HUES6 (cell line): ENCODE data around the gene NPTXR.
"Not testable (repeated sequence)": the region's sequence is repeated elsewhere in the genome, so short reads cannot be mapped to it uniquely, and the experiment has no call there.

Source experiments
- H3K27ac ChIP-seq: 2 replicates; pipeline ENCODE4 v1.7.0; 2013; ENCODE audit warnings: low read depth, mild to moderate bottlenecking, low read length, inconsistent platforms
- H3K27me3 ChIP-seq: 2 replicates; pipeline ENCODE4 v1.6.1; 2013; ENCODE audit warnings: low read length; ENCODE audit not compliant: control insufficient read depth, insufficient read depth
- H3K36me3 ChIP-seq: 2 replicates; pipeline ENCODE4 v1.6.1; 2013; ENCODE audit warnings: low read length; ENCODE audit not compliant: control insufficient read depth, insufficient read depth
- H3K4me1 ChIP-seq: 2 replicates; pipeline ENCODE4 v1.6.1; 2013; ENCODE audit warnings: low read length; ENCODE audit not compliant: control insufficient read depth, insufficient read depth
- H3K4me3 ChIP-seq: 2 replicates; pipeline ENCODE4 v1.5.1; 2013; ENCODE audit warnings: low read depth, low read length
- H3K9ac ChIP-seq: one replicate; pipeline ENCODE4 v1.6.1; 2013; ENCODE audit warnings: mild to moderate bottlenecking, low read length
- H3K9me3 ChIP-seq: 2 replicates; pipeline ENCODE4 v1.6.1; 2013; ENCODE audit warnings: low read depth, low read length; ENCODE audit not compliant: control insufficient read depth, insufficient read depth

NPTXR gene

DNA sequence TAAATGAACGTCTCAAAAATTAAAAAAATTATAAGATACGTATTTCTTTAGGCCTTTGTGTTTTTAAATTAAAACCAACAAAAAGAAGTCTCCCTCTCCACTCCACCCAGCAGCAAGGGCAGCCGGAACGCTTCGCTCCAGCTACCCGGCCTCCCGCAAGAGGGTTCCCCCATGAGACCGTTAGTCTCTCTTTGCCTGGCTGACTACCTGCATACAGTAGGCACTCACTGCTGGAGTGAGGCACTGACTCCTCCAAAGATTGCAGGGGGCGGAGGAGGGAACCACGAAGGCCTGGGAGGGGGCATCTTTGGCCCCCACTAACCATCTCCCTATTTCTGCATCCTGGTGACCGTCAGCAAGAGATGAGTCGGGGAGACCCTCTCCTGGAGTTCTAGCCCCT lies 18.1 kb upstream of the NPTXR start:
- H3K4me1 ChIP-seq: peaks cover 46% of the 10 kb centered on the region
- H3K27ac ChIP-seq: no peak overlapping the region
- H3K9ac ChIP-seq: no peak overlapping the region
- H3K36me3 ChIP-seq: peaks cover 10% of the 10 kb centered on the region; the same call in 1 of the 2 replicates
- H3K4me3 ChIP-seq: no peak overlapping the region
- no peaks in the 10 kb centered on the region for H3K9me3 ChIP-seq
- H3K27me3 ChIP-seq: no peaks in the 10 kb centered on the region

GRCh38 chr22:38861170-38861876 lies 17.5 kb upstream of the NPTXR start:
- no peak overlapping the region for H3K9ac ChIP-seq
- no peak overlapping the region for H3K27ac ChIP-seq
- no peaks in the 10 kb centered on the region for H3K27me3 ChIP-seq
- no peak overlapping the region for H3K4me3 ChIP-seq
- peaks cover 46% of the 10 kb centered on the region for H3K4me1 ChIP-seq
- no peaks in the 10 kb centered on the region for H3K9me3 ChIP-seq
- H3K36me3 ChIP-seq: peaks cover 10% of the 10 kb centered on the region; the same call in 1 of the 2 replicates

DNA sequence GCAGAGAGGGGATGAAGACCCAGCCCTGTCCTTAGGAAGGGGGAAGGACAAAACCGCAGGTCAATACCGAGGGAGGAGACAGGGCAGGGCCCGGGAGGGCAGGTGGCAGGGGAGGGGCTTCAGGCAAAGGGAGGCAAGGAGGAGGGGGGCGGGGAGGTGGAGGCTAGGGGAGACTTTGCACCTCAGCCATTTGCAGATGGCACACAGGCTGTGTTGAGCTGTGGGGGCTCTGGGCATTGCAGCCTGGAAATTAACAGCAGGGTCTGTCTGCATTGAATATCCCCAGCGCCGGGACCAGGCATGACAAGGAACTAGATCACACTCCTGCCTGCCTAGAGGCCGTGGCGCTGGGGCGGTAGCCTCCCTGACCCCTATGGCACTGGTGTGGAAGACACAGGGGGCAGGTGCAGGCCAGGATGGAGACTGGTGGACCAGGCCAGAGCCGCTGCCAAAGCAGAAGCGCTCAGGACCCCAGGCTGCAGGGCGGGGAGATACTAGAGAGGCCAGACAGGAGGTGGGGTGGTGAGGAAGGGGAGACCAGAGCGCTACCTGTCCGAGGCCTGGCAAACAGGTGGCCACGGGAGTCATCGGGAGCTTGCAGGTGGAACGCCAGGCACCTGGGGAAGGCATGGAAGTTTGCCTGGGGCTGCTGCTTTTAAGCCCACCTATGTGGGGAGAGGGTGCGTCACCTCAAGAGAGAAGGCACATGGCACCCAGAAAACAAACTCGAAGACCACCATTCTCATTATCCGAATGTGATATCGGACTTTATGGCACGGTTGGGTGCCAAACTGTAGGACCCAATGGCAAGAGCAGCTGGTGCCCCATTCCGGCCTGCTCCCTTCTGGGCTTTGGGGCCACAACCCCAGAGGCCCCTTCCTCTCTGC lies 16.7 kb upstream of the NPTXR start:
- Histone ChIP-seq H3K9ac (no peak overlapping the region), H3K36me3 (peaks cover 8% of the 10 kb centered on the region; the same call in 1 of the 2 replicates), H3K27ac (no peak overlapping the region), H3K4me3 (no peak overlapping the region), H3K4me1 (peaks cover 46% of the 10 kb centered on the region), H3K9me3 (no peaks in the 10 kb centered on the region), H3K27me3 (no peaks in the 10 kb centered on the region)

DNA sequence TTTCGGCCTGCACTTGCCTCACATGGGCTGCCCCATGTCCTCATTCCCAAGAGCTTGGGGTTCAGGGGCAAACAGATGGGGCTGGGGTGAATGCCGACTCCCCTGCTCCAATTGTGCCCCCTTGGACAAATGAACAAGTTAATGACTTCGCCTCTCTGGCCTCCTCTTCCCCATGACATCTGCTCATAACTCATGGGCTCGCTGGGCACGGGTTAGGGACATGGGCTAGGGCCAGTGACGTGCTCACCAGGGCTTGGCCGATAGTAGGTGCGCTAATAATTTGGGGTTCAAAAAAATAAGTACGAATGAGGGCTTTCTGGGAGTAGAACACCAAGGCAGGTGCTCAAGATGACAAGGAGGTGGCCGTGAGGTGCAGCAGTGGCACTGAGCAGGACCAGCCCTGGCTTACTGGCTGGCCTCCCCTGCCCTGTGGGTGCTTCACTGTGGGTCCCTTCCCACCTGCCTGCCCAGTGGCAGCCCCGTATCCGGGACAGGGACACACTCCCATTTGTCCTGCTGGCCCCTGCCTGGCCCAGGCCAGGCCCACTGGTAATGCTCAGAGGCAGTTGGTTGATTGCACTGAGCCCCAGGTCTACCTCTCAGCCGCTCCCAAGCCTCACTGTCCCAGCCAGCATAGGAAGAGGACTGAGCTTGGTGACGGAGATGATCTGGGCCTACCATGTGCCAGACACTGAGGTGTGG lies 15.9 kb upstream of the NPTXR start:
- Histone ChIP-seq H3K9me3 (no peaks in the 10 kb centered on the region), H3K4me1 (peaks cover 40% of the 10 kb centered on the region), H3K36me3 (0 out of 2 replicates have a peak, but pooled peaks cover under 1% of the 10 kb centered on the region), H3K27me3 (no peaks in the 10 kb centered on the region), H3K4me3 (no peak overlapping the region), H3K27ac (no peak overlapping the region), H3K9ac (no peak overlapping the region)

DNA sequence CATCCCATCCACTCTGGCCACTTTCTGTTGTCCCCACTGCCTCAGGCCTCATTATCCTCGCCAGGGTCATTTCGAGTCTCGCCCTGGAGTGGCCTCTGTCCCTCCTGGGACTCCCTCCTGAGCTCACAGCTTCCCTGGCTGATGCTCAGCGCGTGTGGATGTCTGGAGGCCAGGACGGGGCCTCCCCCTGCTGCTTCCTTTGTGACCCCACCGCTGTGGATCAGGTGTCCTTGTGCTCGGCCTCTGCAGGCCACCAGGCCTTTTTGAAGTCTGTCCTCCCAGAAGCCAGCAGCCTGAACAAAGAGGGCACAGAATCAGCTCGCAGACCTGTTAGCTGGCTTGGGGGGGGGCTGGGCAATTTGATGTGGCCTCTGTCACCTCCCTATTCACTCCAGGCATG lies 14.7 kb upstream of the NPTXR start:
- Histone ChIP-seq H3K27me3 (no peaks in the 10 kb centered on the region), H3K9ac (no peak overlapping the region), H3K9me3 (no peaks in the 10 kb centered on the region), H3K4me1 (peaks cover 29% of the 10 kb centered on the region), H3K27ac (no peak overlapping the region), H3K36me3 (no peaks in the 10 kb centered on the region), H3K4me3 (no peak overlapping the region)

GRCh38 chr22:38854476-38854875 lies 10.6 kb upstream of the NPTXR start:
- H3K36me3 ChIP-seq, H3K4me1 ChIP-seq, H3K27ac ChIP-seq, H3K9me3 ChIP-seq, H3K4me3 ChIP-seq, H3K9ac ChIP-seq: not testable (repeated sequence)
- peaks cover 19% of the 10 kb centered on the region for H3K27me3 ChIP-seq

- not testable (repeated sequence) for H3K9me3 ChIP-seq, H3K4me1 ChIP-seq, H3K4me3 ChIP-seq, H3K27ac ChIP-seq, H3K36me3 ChIP-seq, H3K9ac ChIP-seq
- H3K27me3 ChIP-seq: peaks cover 25% of the 10 kb centered on the region
Measured at GRCh38 chr22:38853883-38854282, 10.1 kb upstream of the NPTXR start.

GRCh38 chr22:38853196-38853651 lies 9.4 kb upstream of the NPTXR start:
- H3K9ac ChIP-seq: no peak overlapping the region
- no peak overlapping the region for H3K27ac ChIP-seq
- H3K27me3 ChIP-seq: peaks cover 28% of the 10 kb centered on the region
- no peaks in the 10 kb centered on the region for H3K36me3 ChIP-seq
- no peak overlapping the region for H3K4me3 ChIP-seq
- peaks cover 4% of the 10 kb centered on the region; the same call in 1 of the 2 replicates for H3K4me1 ChIP-seq
- no peaks in the 10 kb centered on the region for H3K9me3 ChIP-seq

GRCh38 chr22:38852522-38852921 lies 8.7 kb upstream of the NPTXR start:
- Histone ChIP-seq H3K27ac (no peak overlapping the region), H3K9me3 (no peaks in the 10 kb centered on the region), H3K27me3 (peaks cover 32% of the 10 kb centered on the region), H3K9ac (no peak overlapping the region), H3K4me1 (peaks cover 4% of the 10 kb centered on the region; the same call in 1 of the 2 replicates), H3K36me3 (no peaks in the 10 kb centered on the region), H3K4me3 (no peak overlapping the region)

DNA sequence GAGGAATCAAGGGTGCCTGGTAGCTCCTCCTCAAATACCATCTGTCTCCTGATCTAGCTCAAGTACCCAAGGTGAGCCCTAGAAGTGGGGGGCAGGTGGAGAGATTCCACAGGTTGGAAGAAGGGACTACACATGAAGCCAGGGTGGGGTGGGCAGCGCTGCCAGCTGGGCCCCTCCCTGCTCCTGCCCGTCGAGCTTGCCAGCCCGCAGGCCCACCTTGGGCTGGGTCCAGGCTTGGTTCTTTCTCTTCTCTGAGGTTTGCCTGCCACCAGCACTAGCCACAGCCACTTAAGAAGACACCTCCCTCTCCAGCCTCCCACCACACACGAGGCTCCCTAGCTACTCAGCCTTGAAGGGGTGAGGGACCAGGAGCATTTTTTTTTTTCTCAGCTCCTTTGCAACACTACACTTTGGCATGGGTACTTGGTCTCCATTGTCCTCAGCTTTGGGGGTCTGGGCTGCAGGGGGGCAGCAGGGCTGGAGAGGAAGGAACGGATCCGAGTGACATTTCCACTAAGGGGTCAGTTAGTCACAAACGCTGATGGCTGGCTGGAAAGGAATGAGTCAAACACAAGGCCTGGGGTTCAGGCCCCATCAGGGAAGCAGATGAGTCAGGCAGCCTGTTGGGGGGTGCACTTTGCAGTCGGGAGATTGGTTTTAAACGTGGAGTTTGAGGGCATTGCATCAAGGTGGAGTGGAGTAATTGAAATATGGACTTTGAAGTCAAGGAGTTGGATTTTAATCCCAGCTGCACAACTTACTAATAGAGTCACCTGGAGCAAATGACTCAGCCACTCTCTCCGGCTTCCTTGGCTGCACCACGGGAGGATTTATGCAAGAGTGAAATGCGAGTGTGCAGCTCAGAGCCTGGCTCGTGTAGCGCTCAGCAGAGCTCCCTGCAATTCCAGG lies 7.4 kb upstream of the NPTXR start:
- Histone ChIP-seq H3K27ac (no peak overlapping the region), H3K9ac (no peak overlapping the region), H3K36me3 (no peaks in the 10 kb centered on the region), H3K27me3 (peaks cover 32% of the 10 kb centered on the region), H3K4me3 (no peak overlapping the region), H3K4me1 (peaks cover 4% of the 10 kb centered on the region; the same call in 1 of the 2 replicates), H3K9me3 (no peaks in the 10 kb centered on the region)
